ENCODE measurements around the gene ANO1. TPM values are rescaled to one million over a fixed set of nuclear protein-coding genes. Genes with fewer than 3 reads are reported as not detected.

Gene ANO1
- total RNA-seq, 1 experiment from 2014 or later, result 41.7 TPM

DNA sequence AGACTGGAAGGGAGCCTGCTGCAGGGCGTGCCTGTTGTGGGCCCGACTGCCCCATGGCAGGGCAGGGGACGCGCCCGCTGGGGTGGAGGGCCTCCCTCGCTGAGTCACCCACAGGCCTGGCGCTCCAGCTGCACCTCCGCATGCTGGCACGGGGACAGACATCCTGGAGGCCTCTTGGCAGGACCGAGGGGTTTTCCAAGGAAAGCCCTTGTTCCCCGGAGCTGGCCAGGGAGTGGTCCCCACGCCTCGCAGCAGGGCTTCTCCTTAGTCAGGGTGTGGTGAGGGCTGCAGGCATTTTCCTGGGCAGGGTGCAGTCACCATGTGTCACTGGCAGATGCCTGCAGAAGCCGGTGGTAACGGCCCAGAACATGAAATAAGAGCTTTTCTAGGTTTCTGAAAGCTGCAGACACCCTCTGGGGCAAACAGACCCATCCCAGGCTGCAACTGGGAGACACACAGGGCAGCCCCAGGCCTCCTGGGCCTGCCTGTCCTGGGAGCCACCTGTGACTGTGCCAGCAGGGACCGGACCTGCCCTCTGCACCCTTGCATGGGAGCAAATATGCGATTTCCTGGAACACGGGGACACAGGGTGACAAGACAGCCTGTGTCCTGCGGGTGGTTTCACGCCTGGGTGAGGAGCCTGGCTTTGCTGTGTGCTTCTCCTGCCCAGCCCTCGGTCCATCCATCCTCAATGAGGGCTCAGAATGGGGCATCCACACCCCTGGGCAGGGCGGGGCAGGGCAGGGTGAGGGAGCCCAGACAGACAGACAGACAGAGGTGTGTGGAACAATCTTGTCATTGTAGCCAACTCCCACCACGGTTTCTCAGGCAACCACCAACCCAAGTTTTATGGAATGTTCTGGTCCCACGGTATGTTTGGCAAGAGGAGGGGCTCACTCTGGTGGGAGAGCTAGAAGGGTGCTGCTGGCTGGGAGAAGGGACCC is 81.8 kb downstream of the ANO1 start (continued):
- TF ChIP-seq, protein P1, sequence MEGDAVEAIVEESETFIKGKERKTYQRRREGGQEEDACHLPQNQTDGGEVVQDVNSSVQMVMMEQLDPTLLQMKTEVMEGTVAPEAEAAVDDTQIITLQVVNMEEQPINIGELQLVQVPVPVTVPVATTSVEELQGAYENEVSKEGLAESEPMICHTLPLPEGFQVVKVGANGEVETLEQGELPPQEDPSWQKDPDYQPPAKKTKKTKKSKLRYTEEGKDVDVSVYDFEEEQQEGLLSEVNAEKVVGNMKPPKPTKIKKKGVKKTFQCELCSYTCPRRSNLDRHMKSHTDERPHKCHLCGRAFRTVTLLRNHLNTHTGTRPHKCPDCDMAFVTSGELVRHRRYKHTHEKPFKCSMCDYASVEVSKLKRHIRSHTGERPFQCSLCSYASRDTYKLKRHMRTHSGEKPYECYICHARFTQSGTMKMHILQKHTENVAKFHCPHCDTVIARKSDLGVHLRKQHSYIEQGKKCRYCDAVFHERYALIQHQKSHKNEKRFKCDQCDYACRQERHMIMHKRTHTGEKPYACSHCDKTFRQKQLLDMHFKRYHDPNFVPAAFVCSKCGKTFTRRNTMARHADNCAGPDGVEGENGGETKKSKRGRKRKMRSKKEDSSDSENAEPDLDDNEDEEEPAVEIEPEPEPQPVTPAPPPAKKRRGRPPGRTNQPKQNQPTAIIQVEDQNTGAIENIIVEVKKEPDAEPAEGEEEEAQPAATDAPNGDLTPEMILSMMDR (IDR thresholded peaks at IDR 0.05 in 2 of 3, conservative IDR thresholded peaks at IDR 0.05 in 1 of 3; ENCODE audit: borderline replicate concordance in 1 of 3, insufficient read depth in 1 of 3, low read depth in 2 of 3, low read length in 2 of 3), result no peak
- peak; percentile 5 for TF ChIP-seq YY1 (IDR thresholded peaks at IDR 0.05; ENCODE audit: extremely low read depth, insufficient replicate concordance, low read depth, low read length)
- TF ChIP-seq, protein P2, sequence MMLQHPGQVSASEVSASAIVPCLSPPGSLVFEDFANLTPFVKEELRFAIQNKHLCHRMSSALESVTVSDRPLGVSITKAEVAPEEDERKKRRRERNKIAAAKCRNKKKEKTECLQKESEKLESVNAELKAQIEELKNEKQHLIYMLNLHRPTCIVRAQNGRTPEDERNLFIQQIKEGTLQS (IDR thresholded peaks at IDR 0.05), result no peak
- peak; percentile 67 for TF ChIP-seq POLR2AphosphoS5 (IDR thresholded peaks at IDR 0.05; ENCODE audit: low read depth, low read length)
- TF ChIP-seq SIN3A (IDR thresholded peaks at IDR 0.05; ENCODE audit: low read depth), result peak; percentile 97
- peak; percentile 87 for TF ChIP-seq JUND (IDR thresholded peaks at IDR 0.05)
- TF ChIP-seq MAX (IDR thresholded peaks at IDR 0.05), result peak; percentile 90
- TF ChIP-seq REST (IDR thresholded peaks at IDR 0.05; ENCODE audit: low read depth), result no peak
- peak; percentile 39; the same call in 1 of the 2 replicates for TF ChIP-seq ZFX (IDR thresholded peaks at IDR 0.05)

Data from HCT116 (cell line).